ENCODE measurements around the gene MTX1. TPM values are rescaled to one million over a fixed set of nuclear protein-coding genes. Genes with fewer than 3 reads are reported as not detected.
"Not testable (repeated sequence)": the region's sequence is repeated elsewhere in the genome, so short reads cannot be mapped to it uniquely, and the experiment has no call there.

The MTX1 gene
- total and polyA plus RNA-seq, 9 donors = 15.6 to 35.4 (median 27.7) TPM

DNA sequence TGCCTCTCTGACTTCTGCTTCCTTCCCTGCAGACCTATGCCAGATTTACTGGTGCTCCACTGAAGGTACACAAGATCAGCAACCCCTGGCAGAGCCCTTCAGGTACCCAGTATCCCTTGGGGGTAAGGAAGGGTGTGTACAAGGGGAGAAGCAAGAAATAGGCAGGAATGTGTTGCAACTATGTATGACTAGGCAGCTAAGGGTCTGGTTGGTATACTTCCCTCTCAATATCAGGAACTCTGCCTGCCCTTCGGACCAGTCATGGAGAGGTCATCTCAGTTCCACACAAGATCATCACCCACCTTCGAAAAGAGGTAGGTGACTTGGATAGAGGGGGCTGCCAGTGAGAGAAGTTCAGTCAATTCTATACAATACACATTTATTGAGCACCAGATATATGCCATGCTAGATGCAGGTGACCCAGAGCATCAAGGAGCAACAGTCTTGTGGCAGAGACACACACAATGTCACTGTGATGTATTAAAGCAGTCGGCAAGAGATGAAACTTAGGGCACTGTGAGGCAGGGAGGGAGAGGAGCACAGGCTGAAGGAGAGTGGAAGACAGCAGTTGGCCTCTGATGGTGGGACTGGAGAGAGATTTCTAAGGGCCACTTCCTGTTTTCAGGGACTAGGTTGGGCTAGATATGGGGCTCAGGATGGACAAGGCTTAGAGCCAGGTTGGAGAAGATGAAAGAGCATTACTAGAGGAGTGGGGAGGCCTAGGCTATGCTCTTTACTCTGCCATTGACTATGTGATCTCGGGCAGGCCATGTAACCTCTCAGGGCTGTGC, 2.0 kb downstream of the MTX1 start:
- intact Hi-C loops (cut with DNase I) = no loop called here
- H3K4me1 ChIP-seq (ENCODE audit: insufficient read depth) = peaks cover 8% of the 10 kb centered on the region
- no peak overlapping the region for H3K4me3 ChIP-seq
- no peak for TF ChIP-seq POLR2A (IDR thresholded peaks at IDR 0.05)
- no peak for TF ChIP-seq EP300 (IDR thresholded peaks at IDR 0.05)
- TF ChIP-seq, protein P1, sequence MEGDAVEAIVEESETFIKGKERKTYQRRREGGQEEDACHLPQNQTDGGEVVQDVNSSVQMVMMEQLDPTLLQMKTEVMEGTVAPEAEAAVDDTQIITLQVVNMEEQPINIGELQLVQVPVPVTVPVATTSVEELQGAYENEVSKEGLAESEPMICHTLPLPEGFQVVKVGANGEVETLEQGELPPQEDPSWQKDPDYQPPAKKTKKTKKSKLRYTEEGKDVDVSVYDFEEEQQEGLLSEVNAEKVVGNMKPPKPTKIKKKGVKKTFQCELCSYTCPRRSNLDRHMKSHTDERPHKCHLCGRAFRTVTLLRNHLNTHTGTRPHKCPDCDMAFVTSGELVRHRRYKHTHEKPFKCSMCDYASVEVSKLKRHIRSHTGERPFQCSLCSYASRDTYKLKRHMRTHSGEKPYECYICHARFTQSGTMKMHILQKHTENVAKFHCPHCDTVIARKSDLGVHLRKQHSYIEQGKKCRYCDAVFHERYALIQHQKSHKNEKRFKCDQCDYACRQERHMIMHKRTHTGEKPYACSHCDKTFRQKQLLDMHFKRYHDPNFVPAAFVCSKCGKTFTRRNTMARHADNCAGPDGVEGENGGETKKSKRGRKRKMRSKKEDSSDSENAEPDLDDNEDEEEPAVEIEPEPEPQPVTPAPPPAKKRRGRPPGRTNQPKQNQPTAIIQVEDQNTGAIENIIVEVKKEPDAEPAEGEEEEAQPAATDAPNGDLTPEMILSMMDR (IDR thresholded peaks at IDR 0.05) = no peak
- no peak for DNase-seq
- H3K27ac ChIP-seq = no peak overlapping the region
- WGBS, 3 donors = 78 to 88% (median 82%) methylated on average over 4 of the region's 4 CpGs
- no peaks in the 10 kb centered on the region for H3K27me3 ChIP-seq
- no peaks in the 10 kb centered on the region for H3K36me3 ChIP-seq
- H3K9me3 ChIP-seq = no peaks in the 10 kb centered on the region

DNA sequence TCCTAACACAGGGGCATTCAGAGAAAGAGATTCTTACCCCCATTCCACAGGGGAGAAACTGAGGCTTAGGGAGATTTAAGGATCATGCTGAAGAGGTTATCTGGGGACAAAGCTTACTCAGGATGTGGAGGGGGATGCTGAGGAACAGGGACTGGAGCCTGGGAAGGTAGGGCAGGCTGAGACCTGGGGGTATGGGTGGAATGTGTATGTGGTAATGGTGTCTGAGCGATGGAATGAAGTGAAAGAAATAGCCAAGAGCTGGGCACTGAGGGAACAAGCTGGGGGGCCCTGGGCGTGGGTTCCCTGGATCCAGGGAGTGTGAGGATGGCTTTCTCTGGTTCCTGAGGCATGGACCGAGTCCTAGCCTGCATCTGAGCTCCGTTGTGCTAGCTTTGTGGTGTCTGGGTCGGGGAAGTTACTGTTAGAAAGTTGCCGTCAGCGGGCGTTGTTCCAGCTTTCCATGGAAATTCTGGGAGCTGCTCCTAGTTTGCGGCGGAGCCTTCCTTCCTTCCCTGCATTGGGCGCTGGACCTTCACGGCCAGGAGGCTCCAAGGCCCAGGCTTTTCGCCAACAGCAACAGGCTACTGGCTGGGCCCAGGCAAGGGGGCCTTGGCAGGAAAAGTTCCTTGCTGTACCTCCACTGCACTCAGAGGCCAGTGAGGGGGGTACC, 3.0 kb downstream of the MTX1 start:
- H3K4me1 ChIP-seq (ENCODE audit: insufficient read depth); H3K4me3 ChIP-seq; H3K36me3 ChIP-seq; H3K27ac ChIP-seq; H3K27me3 ChIP-seq; H3K9me3 ChIP-seq; intact Hi-C loops (cut with DNase I): not testable (repeated sequence)
- WGBS, 3 donors = 24 to 28% (median 28%) methylated on average over 13 of the region's 13 CpGs
- DNase-seq = peak in 2 of 5 donors; percentile 62 to 70

DNA sequence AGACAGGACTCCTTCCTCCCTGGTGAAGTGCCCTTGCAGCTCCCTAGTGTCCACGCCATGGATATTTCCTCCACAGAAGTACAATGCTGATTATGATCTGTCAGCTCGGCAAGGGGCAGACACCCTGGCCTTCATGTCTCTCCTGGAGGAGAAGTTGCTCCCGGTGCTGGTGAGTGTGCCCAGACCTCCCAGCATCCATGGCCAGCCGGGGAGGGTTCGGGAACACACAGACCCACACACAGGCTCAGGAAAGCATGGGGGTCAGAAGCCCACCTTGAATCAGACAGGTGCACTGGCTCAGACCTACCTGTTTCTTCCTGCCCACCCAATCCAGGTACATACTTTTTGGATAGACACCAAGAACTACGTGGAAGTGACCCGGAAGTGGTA, 3.6 kb downstream of the MTX1 start:
- H3K9me3 ChIP-seq; H3K36me3 ChIP-seq; H3K4me3 ChIP-seq; intact Hi-C loops (cut with DNase I); DNase-seq; H3K27ac ChIP-seq; H3K4me1 ChIP-seq (ENCODE audit: insufficient read depth); H3K27me3 ChIP-seq: not testable (repeated sequence)
- 51 to 55% (median 53%) methylated on average over 5 to 7 of the region's 7 CpGs for WGBS, 3 donors

DNA sequence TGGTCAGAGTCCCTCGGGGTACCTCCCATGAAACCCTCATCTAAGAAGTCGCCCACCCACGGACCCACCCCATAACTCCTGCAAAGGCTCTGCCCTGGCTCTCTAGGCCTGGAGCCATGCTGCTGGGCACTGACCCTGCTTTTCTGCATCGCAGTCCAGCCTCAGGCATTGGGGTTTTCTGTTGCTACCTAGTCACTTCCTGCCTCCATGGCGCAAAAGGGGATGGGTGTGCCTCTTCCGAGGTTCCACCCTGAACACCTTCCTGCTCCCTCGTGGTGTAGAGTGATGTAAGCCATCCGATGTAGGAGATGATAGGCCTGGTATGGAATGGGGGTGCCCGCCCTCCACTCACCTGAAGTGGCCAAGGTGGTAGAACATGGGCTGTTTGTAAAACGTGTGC, 6.2 kb downstream of the MTX1 start:
- H3K4me3 ChIP-seq; DNase-seq; H3K27me3 ChIP-seq; H3K9me3 ChIP-seq; H3K36me3 ChIP-seq; H3K4me1 ChIP-seq (ENCODE audit: insufficient read depth); H3K27ac ChIP-seq; intact Hi-C loops (cut with DNase I): not testable (repeated sequence)
- 69 to 71% (median 71%) methylated on average over 4 to 9 of the region's 10 CpGs for WGBS, 3 donors

DNA sequence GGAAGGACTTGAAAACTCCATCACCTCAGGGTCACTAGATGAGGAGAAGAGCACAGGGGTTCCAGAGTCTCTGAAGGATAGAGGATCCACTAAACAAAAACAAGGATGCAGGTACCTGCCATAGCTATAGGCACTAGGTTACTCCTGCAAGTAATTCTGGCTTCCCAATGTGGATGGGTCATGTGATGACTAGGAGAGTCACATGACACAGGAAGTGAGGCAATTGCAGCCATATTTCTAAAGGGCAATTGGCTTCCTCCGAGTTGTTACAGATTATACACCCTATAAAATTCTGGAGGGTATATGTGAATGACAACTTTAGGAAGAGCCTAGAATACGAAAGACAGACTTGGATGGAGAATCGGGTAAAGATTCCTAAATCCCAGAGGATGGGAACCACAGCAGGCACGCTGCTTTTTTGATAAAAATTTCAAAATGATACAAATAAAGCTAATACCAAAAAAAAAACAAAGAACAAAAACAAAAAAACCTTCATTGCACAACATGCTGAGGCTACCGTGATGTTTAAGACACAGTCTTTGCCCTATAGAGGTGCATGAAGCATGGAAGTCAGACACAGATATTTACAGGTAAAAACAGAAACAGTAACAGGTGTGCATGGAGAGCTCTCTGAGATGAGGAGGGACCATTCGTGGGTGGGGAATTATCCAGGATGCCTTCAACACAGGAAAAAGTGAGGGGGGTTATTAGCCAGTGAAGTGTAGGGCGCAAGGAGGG, 10.5 kb downstream of the MTX1 start:
- intact Hi-C loops (cut with DNase I) = no loop called here
- Histone ChIP-seq H3K36me3 (no peaks in the 10 kb centered on the region), H3K9me3 (no peaks in the 10 kb centered on the region), H3K4me1 (ENCODE audit: insufficient read depth) (no peaks in the 10 kb centered on the region), H3K27me3 (no peaks in the 10 kb centered on the region), H3K27ac (no peak overlapping the region), H3K4me3 (no peak overlapping the region)
- 21 to 22% (median 22%) methylated on average over 7 of the region's 7 CpGs for WGBS, 3 donors
- TF ChIP-seq POLR2A (IDR thresholded peaks at IDR 0.05) (no peak), EP300 (IDR thresholded peaks at IDR 0.05) (no peak)
- TF ChIP-seq, protein P1 (IDR thresholded peaks at IDR 0.05) = no peak
- peak in 3 of 5 donors; percentile 55 to 79 (median 59) for DNase-seq

All from ovary (tissue), 9 donors.